ENCODE results near the gene DOC2A.
A peak's percentile ranks its signal among the peaks of the same experiment; 100 is the strongest.

DOC2A gene

DNA sequence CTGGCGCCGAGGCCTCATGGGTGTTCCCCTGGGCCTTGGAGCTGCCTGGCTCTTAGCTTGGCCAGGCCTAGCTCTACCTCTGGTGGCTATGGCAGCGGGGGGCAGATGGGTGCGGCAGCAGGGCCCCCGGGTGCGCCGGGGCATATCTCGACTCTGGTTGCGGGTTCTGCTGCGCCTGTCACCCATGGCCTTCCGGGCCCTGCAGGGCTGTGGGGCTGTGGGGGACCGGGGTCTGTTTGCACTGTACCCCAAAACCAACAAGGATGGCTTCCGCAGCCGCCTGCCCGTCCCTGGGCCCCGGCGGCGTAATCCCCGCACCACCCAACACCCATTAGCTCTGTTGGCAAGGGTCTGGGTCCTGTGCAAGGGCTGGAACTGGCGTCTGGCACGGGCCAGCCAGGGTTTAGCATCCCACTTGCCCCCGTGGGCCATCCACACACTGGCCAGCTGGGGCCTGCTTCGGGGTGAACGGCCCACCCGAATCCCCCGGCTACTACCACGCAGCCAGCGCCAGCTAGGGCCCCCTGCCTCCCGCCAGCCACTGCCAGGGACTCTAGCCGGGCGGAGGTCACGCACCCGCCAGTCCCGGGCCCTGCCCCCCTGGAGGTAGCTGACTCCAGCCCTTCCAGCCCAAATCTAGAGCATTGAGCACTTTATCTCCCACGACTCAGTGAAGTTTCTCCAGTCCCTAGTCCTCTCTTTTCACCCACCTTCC, 23.3 kb downstream of the DOC2A start:
- no peak for DNase-seq

- DNase-seq = no peak
These were observed 23.9 kb downstream of the DOC2A start for GRCh38 chr16:29986931-29987330.

DNA sequence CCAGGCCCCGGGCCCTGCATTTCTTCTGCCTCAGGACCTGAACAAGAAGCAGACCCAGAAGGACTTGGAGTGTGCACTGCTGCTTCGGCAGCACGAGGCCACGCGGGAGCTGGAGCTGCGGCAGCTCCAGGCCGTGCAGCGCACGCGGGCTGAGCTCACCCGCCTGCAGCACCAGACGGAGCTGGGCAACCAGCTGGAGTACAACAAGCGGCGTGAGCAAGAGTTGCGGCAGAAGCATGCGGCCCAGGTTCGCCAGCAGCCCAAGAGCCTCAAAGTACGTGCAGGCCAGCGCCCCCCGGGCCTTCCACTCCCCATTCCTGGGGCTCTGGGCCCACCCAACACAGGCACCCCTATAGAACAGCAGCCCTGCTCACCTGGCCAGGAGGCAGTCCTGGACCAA, 24.6 kb downstream of the DOC2A start:
- DNase-seq = no peak

DNA sequence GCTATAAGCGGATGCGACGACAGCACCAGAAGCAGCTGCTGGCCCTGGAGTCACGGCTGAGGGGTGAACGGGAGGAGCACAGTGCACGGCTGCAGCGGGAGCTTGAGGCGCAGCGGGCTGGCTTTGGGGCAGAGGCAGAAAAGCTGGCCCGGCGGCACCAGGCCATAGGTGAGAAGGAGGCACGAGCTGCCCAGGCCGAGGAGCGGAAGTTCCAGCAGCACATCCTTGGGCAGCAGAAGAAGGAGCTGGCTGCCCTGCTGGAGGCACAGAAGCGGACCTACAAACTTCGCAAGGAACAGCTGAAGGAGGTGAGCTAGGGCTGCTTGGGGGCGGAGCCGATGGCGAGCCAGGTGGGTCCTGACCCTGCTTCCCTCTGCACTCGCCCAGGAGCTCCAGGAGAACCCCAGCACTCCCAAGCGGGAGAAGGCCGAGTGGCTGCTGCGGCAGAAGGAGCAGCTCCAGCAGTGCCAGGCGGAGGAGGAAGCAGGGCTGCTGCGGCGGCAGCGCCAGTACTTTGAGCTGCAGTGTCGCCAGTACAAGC, 25.5 kb downstream of the DOC2A start:
- no peak for DNase-seq

DNA sequence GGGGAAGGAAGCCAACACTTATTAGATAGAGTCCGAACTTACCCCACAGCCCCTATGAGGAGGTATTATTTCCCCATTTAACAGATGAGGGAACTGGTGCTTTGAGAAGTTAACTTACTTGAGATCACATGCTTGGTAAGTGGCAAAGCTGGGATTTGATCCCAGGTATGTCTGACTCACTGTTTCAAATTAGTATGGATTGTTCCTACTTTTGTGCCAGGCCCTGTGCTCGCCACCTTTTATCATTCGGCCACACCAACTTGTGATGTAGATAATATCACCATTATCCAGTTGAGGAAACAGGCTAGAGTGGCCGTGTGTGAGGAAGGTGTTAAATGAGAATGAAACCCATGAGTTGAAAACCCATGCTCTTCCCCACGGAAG, 26.1 kb downstream of the DOC2A start:
- no peak for DNase-seq

- no peak for DNase-seq
These were observed 26.6 kb downstream of the DOC2A start for GRCh38 chr16:29984137-29984763.

DNA sequence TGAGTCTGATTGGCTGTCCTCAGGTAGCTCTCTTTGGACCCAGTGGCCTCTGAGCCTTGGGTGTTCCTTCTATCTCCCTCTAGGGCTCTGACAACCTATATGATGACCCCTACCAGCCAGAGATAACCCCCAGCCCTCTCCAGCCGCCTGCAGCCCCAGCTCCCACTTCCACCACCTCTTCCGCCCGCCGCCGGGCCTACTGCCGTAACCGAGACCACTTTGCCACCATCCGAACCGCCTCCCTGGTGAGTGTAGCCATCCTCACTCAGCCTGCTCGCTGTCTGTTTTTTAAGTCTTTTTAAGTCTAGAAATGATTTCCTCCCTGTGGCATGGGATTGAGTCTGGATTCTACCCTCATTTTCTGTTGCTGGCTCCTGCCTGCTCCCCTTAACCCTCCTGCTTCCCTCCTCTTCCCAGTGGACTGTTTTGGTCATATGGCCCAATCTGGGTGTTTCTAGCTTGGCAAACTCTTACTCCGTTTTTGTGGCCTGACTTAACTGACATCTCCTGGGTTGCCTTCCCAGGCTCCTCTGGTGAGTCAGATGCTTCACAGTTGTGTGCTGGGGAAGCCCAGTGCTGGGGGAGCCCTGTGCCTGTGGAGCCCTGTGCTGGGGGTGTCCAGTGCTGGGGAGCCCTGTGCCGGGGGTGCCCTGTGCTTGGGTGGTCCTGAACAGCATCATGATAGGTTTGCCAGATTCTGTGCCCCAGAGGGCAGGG, 27.2 kb downstream of the DOC2A start:
- no peak for DNase-seq

GRCh38 chr16:29982560-29983419, 28.0 kb downstream of the DOC2A start:
- no peak for DNase-seq

- no peak for DNase-seq
These were observed 32.1 kb downstream of the DOC2A start for GRCh38 chr16:29978564-29979270.

DNA sequence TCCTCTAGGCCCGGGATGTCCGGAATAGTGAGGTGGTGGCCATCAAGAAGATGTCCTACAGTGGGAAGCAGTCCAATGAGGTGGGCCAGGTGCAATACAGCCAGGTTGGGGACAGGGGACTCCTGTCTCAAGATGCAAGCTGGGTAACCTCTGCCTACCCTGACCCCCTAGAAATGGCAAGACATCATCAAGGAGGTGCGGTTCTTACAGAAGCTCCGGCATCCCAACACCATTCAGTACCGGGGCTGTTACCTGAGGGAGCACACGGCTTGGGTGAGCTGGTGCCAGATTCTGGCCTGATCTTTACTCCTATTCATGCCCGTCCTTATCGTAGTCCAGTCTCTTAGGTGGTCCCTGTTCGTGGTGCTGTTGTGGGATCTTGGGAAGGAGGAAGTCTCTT, 32.7 kb downstream of the DOC2A start:
- DNase-seq = no peak

- no peak for DNase-seq
These were observed 33.6 kb downstream of the DOC2A start for GRCh38 chr16:29977063-29977825.

DNA sequence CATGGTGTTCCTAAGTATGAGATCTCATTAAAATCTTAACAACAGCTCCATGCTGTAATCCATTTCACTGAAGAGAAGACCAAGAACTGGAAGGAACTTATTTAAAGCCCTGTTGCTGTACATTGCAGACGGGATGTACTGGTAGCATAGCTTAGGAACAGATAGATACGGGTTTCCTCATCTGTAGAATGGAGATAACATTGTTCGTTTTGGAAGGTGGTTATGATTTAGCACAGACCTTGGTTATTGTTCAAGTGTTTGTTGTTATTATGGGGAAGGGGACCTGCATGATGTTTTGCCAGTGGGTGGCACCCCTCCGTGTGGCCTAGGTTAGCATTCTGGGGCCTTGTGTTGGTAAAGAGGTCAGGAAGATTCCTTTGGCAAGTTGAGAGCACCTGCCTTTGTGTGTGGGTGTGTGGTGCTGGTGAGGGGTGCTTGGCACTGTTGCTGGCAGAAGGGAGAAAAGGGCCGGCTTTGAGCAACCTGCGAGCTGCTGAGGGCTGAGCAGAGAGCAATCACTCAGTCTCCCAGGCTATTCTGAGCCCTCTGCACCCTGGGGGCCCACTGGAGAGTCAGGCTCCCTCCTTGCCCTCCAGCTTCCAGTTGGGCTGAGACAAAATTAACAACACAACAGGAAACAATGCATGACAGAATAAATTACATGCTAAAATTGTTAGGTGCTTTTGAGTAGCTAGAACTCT, 34.9 kb downstream of the DOC2A start:
- DNase-seq = no peak

GRCh38 chr16:29975134-29975538, 35.7 kb downstream of the DOC2A start:
- no peak for DNase-seq

DNA sequence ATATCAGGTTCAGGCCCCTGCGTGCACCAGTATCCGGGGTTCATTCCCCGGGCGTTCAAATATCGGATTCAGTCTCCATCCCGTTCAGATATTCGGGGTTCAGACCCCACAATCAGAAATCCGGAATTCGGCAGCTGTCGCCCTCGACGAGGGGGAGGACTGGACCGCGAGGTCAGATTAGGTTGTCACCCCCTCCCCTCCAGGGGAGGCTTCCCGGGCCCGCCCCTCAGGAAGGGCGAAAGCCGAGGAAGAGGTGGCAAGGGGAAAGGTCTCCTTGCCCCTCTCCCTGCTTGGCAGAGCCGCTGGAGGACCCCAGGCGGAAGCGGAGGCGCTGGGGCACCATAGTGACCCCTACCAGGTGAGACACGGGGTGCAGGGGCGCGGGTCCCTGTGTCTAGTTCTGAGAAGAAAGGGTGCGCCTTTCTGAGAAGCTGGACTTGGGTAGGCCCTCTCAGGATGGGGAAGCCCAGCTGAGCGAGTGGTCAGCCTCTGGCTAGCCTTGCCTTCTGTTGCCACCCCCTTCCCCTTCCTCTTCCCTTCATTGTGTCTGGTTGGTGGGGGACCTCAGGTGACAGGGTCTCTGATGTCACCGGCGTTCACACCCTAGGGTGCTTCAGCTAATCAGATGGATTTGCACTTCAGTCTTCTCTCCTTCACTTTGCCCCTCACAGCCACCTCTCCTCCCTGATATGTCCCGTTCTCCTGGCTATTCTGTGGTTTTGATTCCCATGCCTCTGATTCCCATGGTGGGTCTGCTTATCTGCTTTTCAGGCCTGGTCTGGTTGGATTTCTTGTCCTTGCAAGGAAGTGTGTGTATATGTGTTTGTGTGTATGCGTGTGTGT, 36.3 kb downstream of the DOC2A start:
- no peak for DNase-seq

DNA sequence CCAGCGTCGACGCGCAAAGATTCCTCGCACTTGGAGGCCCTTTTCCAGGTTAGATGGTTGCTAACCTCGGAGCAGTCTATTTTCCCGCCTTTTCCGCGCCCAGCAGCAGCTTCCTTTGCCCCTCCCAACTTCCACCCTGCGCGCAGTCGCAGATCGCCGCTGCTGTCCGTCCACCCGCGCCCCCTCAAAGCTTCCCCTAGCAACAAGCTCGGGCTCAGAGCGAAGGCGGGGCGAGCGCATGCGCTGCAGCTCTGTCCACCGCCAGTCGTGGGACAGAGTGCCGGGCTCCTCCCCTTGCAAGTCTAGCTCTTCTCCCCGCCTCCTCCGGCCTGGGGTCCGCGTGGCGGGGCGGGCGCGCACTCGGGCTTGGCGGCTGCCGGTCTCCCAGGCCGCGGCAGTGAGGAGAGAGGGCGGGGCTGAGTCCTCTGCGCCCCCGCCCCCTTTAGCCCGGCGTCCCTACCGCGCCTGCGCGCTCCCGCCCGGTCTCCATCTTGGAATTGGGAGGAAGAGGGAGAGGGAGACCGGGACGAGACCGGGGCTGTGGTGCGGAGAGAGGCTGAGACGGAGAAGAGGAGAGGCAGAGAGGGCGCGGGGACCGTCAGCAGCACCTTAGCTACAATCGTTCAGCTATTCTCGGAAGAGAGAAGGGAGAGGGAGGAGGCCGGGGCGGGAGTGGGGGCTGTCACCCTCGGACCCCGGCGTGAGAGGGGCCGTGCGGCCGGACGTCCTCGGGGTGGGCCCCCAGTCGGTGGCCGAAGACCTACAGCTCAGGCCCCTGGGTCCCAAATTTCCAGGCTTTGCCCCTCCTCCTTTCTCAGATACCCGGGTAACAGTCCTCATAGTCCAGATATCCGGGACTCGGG, 37.2 kb downstream of the DOC2A start, which contains the start of gene TAOK2:
Gene TAOK2 (plus strand): TSS at position 485 of the 863 bp plus-strand sequence. CDS start 3,905 bp downstream, outside the sequence.
- peak; percentile 88 to 93 (median 90) for DNase-seq

GRCh38 chr16:29972992-29973383, 37.8 kb downstream of the DOC2A start:
- no peak for DNase-seq

- no peak for DNase-seq
These were observed 38.3 kb downstream of the DOC2A start for GRCh38 chr16:29972500-29972899.

- no peak for DNase-seq
These were observed 39.5 kb downstream of the DOC2A start for GRCh38 chr16:29971304-29971703.

DNA sequence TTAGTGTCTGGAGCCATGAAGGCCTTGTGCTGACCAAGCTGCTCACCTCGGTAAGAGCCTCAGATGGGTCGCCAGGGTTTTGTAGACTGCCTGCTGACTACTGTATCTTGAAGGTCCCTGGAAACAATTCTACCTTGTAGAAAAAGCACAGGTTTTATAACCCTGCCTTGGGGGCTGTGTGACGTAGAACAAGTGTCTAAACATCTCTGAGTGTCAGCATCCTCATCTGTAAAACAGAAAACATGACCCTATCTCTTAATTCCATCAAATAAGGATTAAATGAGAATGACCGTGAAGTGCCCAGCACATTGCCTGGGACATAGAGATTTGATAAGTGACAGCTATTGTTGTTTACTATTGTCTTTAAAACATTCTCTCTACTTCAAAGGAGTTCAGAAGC, 42.6 kb downstream of the DOC2A start:
- DNase-seq = no peak
